Daoy (cell line): ENCODE results near the gene ALX3. TPM values are rescaled to one million over a fixed set of nuclear protein-coding genes. Genes with fewer than 3 reads are reported as not detected.
"Not testable (repeated sequence)": the region's sequence is repeated elsewhere in the genome, so short reads cannot be mapped to it uniquely, and the experiment has no call there.

Experiments used
- DNase-seq: peaks from one replicate; pipeline ENCODE4 v3.0.0-alpha.2; 2015; ENCODE audit warnings: low read depth
- total RNA-seq: library from RNA; depleted of rRNA; stranded (reverse); fragments of >200 nt; shearing (Covaris generic); gene quantifications from 2 replicates; pipeline ENCODE4 v1.2.3, GENCODE V29; 2014

Gene ALX3
- total RNA-seq, 1 experiment from 2014 or later: not detected

- no peak for DNase-seq
Observed at GRCh38 chr1:110089561-110090275, 19.2 kb upstream of the ALX3 start.

- DNase-seq: no peak
Observed at GRCh38 chr1:110088739-110089316, 18.4 kb upstream of the ALX3 start.

- DNase-seq: peak; percentile 62
Observed at GRCh38 chr1:110087812-110088738, 17.6 kb upstream of the ALX3 start.

- no peak for DNase-seq
Observed at GRCh38 chr1:110086961-110087360, 16.5 kb upstream of the ALX3 start.

- no peak for DNase-seq
Observed at GRCh38 chr1:110085671-110086070, 15.2 kb upstream of the ALX3 start.

- peak; percentile 66 for DNase-seq
Observed at GRCh38 chr1:110084227-110085078, 14.0 kb upstream of the ALX3 start.

- no peak for DNase-seq
Observed at GRCh38 chr1:110083866-110084226, 13.4 kb upstream of the ALX3 start.

- DNase-seq: no peak
Observed at GRCh38 chr1:110083061-110083865, 12.8 kb upstream of the ALX3 start.

GRCh38 chr1:110082477-110082876 lies 12.0 kb upstream of the ALX3 start:
- no peak for DNase-seq

GRCh38 chr1:110081061-110081460 lies 10.6 kb upstream of the ALX3 start:
- no peak for DNase-seq

GRCh38 chr1:110079995-110080394 lies 9.5 kb upstream of the ALX3 start:
- DNase-seq: not testable (repeated sequence)

GRCh38 chr1:110076789-110077500 lies 6.5 kb upstream of the ALX3 start:
- no peak for DNase-seq

- no peak for DNase-seq
Observed at GRCh38 chr1:110074166-110074565, 3.7 kb upstream of the ALX3 start.

GRCh38 chr1:110070282-110070669 lies 196 bp downstream of the ALX3 start:
- no peak for DNase-seq

GRCh38 chr1:110069404-110070281 lies 829 bp downstream of the ALX3 start:
- DNase-seq: no peak

GRCh38 chr1:110068646-110069403 lies 1.6 kb downstream of the ALX3 start:
- DNase-seq: no peak

- no peak for DNase-seq
Observed at GRCh38 chr1:110067893-110068645, 2.4 kb downstream of the ALX3 start.

- DNase-seq: no peak
Observed at GRCh38 chr1:110067479-110067892, 3.0 kb downstream of the ALX3 start.
